Endothelial cell of hepatic sinusoid (primary cell): ENCODE data around the gene FOXO1.
"Not testable (repeated sequence)": the region's sequence is repeated elsewhere in the genome, so short reads cannot be mapped to it uniquely, and the experiment has no call there.

Experiments used
- in situ Hi-C: cut with HindIII; loops from 2 replicates; pipeline ENCODE4 v1.10.0; 2017; ENCODE audit warnings: low sequenced_read_pairs

Gene FOXO1

DNA sequence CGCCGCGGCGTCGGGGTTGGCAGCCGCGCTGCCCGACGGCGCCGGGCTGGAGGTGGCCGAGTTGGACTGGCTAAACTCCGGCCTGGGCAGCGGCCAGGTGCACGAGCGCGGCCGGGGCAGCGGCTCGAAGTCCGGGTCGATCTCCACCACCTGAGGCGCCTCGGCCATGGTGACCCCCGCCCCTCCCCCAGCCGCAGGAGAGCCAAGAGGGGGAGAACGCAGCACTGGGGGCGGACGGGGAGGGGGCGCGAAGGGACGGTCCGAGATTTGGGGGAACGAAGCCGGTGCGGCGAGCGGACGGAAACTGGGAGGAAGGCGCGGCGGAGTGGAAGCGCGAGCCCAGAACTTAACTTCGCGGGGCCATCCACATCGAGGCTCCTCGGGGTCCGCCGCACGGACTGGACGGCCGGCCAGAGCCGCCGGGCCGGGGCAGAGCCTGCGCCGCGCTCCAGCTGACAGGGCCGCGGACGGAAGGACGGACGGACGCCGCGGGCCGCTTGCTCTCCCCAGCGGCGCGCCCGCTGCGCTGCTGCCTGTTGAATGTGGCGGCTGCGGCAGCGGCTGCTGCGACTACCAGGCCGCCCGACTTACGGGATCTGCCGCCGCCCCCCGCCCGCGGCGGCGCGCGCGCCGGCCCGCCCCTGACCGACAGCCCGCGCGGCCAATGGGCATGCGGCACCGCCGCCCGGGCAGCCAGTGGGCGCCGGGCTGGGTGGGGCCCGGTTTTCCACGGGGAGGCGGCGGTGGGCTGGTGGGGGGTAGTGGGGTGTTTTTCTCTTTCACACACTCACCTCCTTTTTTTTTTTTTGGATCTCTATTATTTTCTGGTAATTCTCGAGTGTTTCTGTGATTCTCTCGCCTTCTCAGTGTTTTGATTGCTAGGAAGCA is at the start of gene FOXO1:
Gene FOXO1 (minus strand): TSS at position 597 of the 888 bp plus-strand sequence. CDS start 429 bp downstream, at position 168.
- in situ Hi-C loops: no loop called here

DNA sequence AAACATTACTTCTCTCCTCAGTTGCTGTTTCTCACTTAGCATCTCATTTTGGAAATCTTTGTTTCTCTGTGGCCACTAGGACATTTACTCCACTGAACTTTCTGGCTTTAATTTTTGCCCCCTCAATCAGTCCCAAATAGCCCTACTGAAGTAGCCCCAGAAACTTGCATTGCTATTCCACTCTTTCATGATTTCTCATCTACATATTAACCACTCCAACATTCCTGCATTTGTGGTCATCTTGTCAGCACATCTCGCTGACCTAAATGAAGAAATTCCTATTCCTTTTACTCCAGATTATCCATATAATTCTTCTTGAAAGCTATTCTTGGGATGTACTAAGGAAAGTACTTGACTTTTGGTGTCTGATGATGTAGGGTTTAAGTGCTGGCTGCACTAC is 48.0 kb upstream of the FOXO1 start:
- in situ Hi-C loops: not testable (repeated sequence)

DNA sequence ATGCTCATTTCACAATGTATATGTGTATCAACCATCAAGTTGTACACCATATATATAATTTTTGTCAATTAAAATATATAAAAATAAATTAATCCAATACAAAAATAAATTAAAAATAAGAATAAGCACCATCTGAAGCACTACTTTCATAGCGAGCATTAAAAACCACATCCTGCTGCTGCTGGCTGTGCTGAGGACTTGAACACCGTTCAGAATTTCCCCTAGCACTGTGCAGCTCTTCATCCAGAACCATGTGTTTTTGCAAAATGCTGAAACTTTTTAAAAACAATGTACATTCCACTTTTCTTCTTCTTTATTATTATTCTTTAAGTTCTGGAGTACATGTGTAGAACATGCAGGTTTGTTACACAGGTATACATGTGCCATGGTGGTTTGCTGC is 40.0 kb upstream of the FOXO1 start:
- in situ Hi-C loops: no loop called here

DNA sequence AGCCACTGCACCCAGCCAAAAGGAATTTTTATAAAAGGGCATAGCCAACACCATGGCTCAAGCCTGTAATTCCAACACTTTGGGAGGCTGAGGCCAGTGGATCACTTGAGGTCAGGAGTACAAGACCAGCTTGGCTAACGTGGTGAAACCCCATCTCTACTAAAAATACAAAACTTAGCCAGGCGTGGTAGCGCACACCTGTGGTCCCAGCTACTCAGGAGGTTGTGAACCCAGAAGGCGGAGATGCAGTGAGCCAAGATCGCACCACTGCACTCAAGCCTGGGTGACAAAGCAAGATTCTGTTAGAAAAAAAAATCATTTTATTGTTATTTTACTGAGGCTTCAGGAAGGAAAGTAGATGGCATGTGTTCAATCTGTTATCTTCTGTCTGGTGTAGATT is 31.3 kb upstream of the FOXO1 start:
- in situ Hi-C loops: no loop called here

DNA sequence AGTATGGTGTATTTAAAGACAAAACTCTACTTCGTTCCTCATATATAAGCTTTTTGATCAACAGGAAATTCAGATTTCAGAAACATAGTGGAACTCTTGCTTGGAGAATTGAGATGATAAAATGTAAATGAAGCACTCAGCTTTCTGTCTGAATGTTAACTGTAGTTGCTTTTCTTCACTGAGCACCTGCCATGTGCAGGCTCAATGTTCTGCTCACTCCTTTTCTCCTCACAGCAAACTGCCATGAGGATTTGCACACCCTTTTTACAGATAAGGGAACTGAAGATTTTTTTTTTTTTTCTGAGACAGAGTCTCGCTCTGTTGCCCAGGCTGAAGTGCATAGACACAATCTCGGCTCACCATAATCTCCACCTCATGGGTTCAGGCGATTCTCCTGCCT is 28.0 kb upstream of the FOXO1 start:
- in situ Hi-C loops: no loop called here

DNA sequence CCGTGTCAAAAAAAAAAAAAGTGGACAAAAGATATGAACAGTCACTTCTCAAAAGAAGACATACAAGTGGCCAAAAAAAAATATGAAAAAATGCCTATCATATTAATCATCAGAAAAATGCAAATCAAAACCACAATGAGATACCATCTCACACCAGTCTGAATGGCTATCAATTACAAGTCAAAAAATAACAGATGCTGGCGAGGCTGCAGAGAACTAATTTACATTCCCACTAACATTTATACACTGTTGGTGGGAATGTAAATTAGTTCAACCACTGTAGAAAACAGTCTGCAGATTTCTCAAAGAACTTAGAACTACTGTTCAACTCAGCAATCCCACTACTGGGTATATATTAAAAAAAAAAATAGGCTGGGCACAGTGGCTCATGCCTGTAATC is 26.5 kb upstream of the FOXO1 start:
- in situ Hi-C loops: no loop called here

DNA sequence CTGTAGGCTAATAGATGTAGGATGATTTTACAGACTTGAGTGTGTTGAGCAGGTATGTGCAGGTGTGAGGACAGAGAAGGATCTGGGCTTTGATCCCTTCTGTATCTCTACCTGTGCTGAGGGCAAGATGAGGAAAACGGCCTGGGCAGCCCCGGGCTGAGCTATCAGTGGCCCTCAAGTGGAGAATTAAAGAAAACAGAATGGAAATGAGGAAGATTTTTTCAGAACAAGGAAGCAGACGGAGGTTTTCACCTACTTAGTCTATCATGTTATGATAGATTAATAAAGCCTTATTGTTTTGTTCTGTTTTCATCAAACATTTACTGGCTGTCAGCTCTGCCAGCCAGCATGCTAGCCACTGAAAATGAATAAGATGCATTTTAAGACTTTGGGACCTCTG is 22.3 kb upstream of the FOXO1 start:
- in situ Hi-C loops: no loop called here

DNA sequence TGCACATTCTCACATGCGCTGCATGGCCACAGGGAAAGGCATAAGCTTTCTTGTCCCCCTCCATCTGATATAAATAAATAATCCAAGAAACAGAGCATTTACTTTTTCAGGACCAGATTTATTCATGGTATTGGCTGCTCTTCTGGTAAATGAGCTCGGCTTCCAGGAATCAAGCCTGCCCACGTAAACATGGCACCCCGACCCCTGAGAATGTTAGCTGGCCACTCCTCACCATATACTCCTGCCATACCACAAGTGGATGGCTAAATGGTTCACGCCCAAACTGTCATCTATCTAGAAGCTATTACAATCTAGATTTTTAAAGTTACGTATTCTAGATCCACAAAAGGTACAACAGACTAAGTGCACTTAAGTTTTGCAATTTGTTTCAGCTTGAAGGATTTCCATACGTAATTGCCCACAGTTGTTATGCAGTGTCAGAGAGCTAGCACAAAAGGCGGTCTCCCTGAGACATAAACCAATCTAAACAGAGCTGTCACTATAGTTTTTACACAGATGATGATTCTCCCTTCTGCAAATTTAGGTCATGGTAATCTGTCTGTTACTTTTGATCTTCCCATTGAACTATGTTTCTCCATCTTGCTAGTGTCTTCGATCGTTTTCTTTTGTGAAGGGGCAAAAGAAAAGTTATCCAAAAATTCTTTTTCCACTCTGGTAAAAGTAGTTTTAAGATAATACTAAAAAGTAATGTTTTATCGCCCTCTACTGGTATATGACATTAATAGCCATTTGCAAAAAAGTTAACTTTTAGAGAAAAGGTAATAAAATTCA is 16.2 kb upstream of the FOXO1 start:
- in situ Hi-C loops: no loop called here

DNA sequence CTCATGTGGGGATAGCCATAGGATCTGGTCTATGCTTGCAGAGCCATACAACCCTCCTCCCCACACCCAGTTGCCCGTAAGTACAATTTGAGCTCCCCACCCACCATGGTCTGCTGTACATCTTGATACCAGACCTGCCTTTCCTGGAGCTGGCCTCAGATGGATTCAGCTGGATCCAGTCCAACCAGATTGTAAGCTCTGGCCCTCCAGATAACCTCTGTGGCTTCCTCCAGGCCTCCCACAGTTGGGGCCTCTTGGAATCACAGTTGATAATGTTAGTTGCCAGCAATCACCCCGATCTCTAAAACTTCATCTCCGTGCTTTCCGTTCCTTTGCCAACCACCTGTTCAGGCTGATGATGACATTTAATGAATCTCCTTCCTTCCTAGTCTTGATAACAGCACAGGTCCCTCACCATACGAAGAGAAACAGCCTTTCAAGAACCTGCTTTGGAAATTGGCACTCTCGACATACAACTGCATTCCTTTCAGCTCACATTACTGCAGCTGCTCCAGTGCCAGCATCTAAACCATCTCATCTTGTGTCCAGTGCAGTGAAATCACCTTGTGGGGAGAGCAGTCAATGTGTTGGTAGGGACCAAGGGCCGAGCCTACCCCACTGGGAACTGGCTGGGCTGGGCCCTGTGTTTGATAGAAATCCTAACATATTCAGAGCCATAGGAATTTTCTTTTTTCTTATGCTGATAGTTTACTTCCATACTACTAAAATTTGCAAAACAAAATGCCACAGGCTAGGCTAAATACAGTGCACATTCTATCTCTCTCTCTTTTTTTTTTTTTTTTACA is 15.1 kb upstream of the FOXO1 start:
- in situ Hi-C loops: no loop called here

DNA sequence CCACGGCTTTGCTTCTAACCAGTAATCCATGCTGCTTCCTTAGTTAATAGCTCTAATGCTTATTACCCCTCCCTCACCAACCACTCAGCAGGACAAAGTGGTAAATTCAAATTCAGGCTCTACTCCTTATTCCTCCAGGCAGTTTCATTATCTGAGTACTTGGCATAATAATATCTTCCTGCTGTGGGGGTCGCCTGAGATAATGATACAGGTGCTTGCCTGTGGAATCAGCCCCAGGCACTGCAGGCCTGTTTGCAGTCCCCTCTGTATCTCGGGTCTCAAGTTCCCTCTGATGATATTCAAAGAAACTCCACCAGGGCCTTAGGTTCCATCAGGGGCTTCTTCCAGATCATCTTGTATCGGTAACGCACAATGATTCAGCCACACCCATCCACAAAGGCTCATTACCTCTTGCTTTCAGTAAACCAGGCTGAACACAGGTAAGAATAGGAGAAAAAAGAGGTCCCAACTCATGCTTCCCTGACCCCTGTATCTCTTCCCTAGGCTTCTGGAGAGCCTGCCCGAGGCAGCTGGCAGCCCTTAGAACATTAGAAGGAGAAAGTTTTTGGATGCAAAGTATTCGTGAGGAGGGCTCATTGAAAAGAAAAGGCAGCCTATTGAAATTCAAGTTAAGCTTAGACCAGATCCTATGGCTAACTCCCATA is 14.3 kb upstream of the FOXO1 start:
- in situ Hi-C loops: no loop called here

DNA sequence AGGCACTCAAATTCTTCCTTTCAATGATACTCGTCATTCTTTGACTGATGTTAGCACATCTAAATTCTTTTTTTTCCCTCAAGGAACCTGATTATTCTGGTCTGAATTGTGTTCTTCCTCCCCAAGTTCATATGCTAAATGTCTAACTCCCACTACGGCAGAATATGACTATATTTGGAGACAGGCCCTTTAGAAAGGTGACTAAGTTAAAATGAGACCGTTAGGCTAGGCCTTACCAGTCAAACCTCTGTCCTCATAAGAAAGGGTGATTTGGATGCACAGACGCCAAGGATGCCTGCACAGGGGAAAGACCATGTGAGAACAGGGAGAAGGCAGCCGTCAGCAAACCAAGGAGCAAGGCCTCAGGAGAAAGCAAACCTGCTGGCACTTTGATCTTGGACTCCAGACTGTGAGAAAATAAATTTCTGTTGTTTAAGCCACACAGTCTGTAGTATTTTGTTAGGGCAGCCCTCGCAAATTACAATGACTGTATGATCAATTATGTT is 13.1 kb upstream of the FOXO1 start:
- in situ Hi-C loops: no loop called here

DNA sequence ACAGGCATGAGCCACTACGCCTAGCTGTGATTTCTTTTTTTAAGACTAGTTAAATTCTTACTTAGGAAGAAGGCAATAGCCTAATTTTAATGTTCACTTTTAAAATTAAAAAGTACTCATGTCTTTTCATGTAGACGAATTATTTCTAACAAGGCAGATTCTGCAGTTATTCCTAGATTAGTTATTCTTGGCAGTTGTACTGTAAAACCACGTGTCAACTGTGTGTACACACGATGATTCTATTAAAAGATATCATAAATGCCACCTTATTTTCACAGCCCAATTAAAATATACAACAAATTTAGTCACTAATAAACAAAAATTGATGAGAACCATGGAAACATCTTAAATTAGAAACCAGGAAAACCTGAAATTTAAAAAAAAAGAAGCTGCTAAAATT is 10.6 kb upstream of the FOXO1 start:
- in situ Hi-C loops: no loop called here

DNA sequence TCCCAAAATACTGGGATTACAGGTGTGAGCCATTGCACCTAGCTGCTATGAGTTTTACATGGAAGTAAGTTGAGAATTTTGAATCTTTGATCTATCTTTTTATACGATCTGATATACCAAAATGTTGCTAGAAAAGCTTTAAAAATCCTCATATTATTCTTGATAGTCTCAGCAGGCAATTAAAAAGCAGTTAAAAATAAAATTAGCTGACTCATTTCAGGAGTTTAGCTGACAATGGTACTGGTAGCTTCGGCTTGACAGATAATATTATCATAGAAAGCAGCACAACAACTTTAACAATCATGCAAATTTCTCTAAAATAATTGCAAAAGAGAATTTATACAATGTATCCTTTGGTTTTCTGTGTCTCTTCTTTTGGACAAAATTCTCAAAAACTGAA is 9.6 kb upstream of the FOXO1 start:
- in situ Hi-C loops: no loop called here

DNA sequence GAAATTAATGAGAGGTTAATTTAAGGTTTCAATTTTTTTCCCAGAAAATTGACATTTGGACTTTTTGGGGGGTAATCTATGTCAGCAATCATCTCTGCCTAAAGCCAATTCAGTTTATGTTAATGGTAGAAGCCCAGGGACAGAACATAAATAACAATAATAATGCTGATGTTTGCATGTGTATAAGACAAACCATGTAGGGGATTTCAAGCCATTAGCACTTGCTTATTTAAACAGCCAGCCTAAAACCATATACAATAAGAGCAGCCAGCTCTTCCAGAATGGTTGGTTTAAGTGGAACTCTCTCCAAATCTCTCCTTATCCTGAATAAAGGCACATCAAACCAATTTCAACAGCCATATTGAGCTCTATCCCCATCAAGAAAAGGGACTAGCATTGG is 7.0 kb upstream of the FOXO1 start:
- in situ Hi-C loops: no loop called here

DNA sequence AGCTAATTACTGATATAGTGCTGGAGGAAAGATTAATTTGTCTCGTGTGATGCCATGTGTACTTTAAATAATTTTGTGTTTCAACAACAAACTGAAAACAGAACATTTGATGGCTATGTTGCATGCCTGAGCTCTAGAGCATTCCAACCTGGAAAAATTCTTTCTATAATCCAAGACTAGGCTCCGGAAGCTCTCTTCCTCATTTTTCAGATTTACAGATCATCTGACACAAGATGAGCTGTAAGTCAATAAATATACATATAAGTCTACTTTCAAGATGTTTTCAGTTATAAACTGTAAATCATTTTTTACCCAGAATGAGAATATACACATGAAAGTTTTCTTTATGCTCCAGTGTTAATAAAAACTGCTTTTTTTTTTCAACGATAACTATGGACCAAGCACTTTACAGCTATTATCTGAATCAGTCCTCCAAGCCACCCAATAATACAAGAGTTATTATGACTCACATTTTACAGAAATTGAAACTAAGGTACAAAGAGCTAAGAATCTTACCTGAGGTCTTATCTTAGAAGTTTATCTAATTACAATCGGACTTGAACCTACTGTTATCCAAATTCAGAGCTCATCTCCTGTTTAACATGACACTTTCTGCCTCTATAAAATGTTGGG is 6.4 kb upstream of the FOXO1 start:
- in situ Hi-C loops: no loop called here

DNA sequence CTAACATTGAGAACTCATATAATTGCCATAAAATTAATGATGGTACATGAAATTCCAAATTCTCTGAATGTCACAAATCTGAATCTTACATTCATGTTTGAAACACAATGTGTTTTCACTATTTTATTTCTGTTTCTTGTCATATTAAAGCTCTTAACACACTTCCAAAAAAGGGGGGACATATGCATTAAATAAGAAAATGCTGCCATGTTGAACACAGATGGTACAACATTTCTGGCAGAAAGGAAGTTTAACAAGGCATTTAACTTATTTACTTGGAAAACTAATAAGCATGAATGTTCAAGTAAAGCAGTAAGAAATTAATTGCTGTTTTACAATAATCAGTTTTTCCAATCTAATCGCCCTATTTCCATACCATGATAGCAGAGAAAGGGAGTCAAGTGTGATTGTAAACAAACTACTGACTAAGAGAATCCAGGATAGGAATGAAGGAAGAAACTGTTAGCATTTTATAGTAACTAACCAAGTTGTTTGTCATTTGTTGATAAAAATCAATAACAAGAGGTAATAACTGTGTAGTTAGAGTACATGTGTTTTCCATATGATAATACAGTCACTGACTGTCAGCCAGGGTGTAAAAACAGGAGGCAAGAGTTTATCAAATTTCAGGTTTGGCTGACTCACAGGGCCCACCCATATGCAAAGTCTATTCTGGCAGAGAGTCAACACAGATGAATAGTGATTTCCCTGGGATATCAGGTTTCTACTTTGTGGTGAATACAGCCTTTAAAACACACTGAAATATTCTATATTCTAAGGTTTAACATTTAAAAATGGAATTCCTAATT is 5.7 kb upstream of the FOXO1 start:
- in situ Hi-C loops: no loop called here

DNA sequence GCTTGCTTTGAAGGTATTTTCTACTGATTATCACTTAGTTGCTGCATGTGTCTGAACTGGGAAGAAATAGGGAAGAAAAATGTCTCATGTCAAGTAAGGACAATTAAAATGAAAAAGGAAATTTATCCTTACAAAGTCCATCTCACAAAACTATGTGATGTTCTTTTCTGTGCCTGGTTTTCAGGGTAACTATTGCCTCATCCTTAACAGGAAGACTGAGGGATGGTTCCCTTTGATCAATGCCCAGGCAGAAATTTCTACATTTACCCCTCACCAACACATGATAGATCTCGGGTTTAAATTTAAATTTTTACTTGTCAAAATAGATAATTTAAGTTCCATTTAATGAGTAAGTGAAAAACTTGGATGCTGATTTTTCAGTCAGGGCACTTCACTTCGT is 3.9 kb upstream of the FOXO1 start:
- in situ Hi-C loops: no loop called here

DNA sequence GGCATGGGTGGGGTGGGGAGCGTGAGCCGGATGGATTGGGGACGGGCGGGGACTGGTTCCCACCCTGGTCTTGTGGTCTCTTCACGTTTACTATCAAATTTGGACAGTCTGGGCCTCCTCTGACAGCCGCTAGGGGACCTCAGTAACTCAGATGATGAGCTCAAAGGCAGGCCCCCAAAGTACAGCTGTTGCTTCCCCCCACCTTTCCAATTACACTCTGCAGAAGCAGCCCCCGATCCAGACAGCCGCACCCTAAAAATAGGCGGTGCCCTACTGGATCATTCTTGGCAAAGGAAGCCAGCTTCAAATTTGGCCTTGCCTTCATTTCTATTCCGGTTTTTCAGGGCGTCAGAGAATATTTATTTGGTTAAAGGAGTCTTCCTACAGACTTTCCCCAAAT is 1.9 kb upstream of the FOXO1 start:
- in situ Hi-C loops: no loop called here

DNA sequence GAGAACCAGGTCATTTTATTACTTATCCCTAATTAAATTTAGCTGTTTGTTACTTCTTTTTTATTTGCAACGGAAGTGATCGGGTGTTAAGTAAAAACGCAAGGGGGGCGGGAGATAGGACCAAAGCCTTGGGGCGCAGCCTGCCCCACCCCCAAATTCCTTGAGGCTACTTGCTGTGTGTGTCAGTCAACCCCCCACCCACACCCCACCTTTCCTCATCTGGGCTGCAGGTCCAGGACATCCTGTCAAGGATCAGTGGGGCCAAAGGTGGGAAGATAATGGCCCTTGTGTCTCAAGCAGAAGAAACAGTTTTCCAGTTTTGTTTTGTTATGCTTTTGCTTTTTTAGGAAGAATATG is 1.2 kb upstream of the FOXO1 start:
- in situ Hi-C loops: no loop called here
